ENCODE results near the gene ORAI2.
A peak's percentile ranks its signal among the peaks of the same experiment; 100 is the strongest.
"Not testable (repeated sequence)": the region's sequence is repeated elsewhere in the genome, so short reads cannot be mapped to it uniquely, and the experiment has no call there.

ORAI2 gene

DNA sequence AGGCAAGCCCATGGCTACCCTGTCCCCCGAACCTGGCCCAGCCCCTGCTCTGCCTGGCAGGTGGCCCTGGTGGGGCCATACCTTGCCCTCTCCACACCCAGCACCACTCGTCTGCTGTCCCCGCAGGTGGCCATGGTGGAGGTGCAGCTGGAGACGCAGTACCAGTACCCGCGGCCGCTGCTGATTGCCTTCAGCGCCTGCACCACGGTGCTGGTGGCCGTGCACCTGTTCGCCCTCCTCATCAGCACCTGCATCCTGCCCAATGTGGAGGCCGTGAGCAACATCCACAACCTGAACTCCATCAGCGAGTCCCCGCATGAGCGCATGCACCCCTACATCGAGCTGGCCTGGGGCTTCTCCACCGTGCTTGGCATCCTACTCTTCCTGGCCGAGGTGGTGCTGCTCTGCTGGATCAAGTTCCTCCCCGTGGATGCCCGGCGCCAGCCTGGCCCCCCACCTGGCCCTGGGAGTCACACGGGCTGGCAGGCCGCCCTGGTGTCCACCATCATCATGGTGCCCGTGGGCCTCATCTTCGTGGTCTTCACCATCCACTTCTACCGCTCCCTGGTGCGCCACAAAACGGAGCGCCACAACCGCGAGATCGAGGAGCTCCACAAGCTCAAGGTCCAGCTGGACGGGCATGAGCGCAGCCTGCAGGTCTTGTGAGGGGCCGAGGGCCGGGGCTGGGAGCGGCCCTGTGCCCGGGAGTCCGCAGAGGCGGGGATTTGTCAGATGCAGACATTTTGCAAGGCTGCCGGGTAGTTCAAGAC, 13.2 kb downstream of the ORAI2 start:
- no peak for DNase-seq (ENCODE audit: low read depth in 3 of 3)

DNA sequence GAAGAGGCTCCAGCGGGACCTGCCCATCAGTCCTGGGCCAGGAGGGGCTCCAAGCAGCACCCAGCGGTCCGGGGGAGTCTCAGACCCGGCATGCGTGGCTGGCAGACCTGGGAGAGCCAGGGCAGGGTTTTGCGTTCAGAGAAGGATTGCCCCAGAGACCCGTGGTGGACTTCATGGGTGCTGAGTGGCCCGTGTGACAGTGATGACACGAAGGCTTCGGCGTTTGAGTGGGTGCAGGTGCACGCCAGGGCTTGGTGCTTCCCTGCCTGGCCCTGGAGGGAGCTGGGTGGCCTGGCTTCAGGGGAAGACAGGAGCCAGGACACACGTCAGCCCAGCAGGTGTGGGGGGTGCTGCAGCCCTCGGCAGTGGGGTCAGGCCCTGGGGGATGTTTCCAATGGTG, 13.9 kb downstream of the ORAI2 start:
- no peak for DNase-seq (ENCODE audit: low read depth in 3 of 3)

DNA sequence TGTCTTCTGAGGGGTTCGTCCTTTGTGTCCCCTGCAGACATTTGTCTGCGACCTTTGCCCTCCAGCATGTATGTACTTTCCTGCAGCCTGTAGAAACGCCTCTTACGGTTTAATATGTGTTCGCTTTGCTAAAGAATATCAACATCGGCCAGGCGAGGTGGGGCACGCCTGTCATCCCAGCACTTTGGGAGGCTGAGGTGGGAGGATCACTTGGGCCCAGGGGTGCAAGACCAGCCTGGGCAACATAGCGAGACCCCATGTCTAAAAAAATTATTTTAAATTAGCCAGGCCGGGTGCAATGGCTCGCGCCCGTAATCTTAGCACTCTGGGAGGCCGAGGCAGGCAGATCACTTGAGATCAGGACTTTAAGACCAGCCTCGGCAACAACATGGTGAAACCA, 15.8 kb downstream of the ORAI2 start:
- DNase-seq (ENCODE audit: low read depth in 3 of 3), result no peak

GRCh38 chr7:102450242-102450641, 16.9 kb downstream of the ORAI2 start:
- peak in 2 of 3 experiments; percentile 29 to 34 for DNase-seq (ENCODE audit: low read depth in 3 of 3)

- DNase-seq (ENCODE audit: low read depth in 3 of 3), result no peak
These were observed 18.1 kb downstream of the ORAI2 start for GRCh38 chr7:102451371-102452054.

- no peak for DNase-seq (ENCODE audit: low read depth in 3 of 3)
These were observed 19.1 kb downstream of the ORAI2 start for GRCh38 chr7:102452451-102452850.

GRCh38 chr7:102453319-102453718, 19.9 kb downstream of the ORAI2 start:
- DNase-seq (ENCODE audit: low read depth in 3 of 3), result no peak

- DNase-seq (ENCODE audit: low read depth in 3 of 3), result no peak
These were observed 21.1 kb downstream of the ORAI2 start for GRCh38 chr7:102454468-102454867.

DNA sequence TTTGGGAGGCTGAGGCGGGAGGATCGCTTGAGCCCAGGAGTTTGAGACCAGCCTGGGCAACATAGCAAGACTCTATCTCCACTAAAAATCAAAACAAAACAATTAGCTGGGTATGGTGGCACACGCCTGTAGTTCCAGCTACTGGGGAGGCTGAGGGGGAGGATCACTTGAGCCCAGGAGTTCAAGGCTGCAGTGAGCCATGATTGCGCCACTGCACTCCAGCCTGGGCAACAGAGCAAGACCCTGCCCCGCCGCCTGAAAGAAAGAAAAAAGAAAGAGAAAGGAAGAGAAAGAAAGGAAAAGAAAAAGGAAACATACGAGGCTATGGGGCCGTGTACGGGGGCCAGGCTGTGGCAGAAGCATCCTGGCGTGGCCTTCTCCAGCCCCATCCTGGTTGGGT, 21.6 kb downstream of the ORAI2 start:
- not testable (repeated sequence) for DNase-seq (ENCODE audit: low read depth in 3 of 3)

- DNase-seq (ENCODE audit: low read depth in 3 of 3), result no peak
These were observed 22.2 kb downstream of the ORAI2 start for GRCh38 chr7:102455596-102455995.

- no peak for DNase-seq (ENCODE audit: low read depth in 3 of 3)
These were observed 23.0 kb downstream of the ORAI2 start for GRCh38 chr7:102456327-102456726.

- DNase-seq (ENCODE audit: low read depth in 3 of 3), result no peak
These were observed 24.1 kb downstream of the ORAI2 start for GRCh38 chr7:102457352-102457924.

DNA sequence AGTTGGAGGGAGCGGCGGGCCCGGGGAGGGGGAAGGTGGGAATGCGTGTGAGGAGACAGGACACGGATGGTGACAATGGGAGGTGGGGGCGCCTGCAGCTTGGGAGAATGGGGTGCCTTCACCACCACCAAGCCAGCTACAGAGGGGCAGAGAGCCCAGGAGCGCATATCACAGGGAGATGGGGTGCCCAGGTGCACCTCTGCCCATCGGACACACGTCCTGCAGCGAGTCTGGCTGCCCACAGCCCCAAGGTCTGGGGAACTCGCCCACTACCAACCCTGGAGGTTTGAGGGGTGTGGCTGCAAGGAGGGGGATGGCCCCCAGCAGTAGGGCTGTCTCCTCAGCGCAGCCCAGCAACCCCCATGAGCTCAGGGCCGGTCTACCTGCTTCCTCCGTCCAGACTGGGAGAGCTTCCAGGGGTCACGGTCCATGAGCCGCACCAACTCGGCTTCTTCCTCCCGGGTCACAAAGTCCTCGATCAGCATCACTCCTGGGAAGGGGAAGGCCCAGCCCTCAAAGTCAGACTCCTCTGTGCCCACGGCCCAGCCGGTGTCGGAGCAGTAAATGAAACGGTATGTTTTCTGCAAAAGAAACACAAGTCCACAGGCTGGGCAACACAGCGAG, 26.0 kb downstream of the ORAI2 start:
- no peak for DNase-seq (ENCODE audit: low read depth in 3 of 3)

GRCh38 chr7:102460467-102460866, 27.1 kb downstream of the ORAI2 start:
- DNase-seq (ENCODE audit: low read depth in 3 of 3), result no peak

DNA sequence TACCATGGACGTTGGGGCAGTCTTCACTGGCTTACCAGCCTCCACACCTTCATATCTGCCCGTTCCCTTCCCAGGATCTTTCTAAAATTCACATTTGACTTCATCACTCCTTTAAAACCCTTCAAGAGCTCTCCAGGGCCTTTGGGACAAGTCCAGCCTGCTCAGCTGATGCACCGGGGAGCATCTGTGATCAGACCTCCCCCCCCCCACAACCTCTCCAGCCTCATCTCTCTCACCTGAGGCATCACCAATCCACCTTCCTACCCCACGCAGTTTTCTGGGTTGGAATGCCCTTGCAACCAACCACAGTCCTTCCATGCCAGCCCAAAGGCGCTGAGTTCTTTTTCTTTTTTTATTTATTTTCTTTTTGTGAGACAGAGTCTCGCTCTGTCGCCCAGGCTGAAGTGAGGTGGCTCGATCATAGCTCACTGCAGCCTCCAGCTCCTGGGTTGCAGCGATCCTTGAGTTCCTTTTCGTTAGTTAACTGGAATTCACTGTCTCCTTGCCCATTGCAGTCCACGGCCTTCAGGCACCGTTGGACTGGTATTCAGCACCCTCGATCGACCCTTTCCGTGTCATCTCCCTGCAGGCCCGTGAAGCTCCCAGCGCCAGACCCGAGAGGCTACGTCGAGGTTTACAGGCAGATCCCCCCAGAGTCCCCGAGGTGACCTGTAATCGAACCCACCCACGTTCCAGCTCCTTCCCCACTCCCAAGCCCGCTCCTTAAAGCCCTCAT, 30.6 kb downstream of the ORAI2 start:
- no peak for DNase-seq (ENCODE audit: low read depth in 3 of 3)

GRCh38 chr7:102464577-102465280, 31.4 kb downstream of the ORAI2 start, which contains the start of the genes ALKBH4 and LRWD1:
Gene ALKBH4, minus strand, starts transcription at chr7:102464863. Its CDS starts 27 bp downstream, at chr7:102464836.
Gene LRWD1, plus strand, starts transcription at chr7:102464984. Its CDS starts 97 bp downstream, at chr7:102465081.
- peak; percentile 88 to 95 (median 89) for DNase-seq (ENCODE audit: low read depth in 3 of 3)

DNA sequence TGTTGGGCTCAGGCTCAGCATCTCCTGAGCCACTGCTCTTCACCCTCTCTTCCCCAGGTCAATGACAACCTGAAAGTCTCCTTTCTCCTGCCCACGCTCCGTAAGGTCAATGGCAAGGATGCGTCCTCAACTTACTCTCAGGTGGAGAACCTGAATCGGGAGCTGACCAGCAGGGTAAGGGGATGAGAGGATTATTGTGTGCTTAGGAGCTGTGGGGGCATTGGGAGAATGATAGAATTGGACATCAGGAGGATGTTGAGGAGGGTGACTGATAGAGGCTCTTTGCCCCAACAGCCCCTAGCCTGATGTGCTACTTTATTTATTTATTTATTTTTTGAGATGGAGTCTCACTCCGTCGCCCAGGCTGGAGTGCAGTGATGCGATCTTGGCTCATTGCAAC, 32.7 kb downstream of the ORAI2 start:
- no peak for DNase-seq (ENCODE audit: low read depth in 3 of 3)

DNA sequence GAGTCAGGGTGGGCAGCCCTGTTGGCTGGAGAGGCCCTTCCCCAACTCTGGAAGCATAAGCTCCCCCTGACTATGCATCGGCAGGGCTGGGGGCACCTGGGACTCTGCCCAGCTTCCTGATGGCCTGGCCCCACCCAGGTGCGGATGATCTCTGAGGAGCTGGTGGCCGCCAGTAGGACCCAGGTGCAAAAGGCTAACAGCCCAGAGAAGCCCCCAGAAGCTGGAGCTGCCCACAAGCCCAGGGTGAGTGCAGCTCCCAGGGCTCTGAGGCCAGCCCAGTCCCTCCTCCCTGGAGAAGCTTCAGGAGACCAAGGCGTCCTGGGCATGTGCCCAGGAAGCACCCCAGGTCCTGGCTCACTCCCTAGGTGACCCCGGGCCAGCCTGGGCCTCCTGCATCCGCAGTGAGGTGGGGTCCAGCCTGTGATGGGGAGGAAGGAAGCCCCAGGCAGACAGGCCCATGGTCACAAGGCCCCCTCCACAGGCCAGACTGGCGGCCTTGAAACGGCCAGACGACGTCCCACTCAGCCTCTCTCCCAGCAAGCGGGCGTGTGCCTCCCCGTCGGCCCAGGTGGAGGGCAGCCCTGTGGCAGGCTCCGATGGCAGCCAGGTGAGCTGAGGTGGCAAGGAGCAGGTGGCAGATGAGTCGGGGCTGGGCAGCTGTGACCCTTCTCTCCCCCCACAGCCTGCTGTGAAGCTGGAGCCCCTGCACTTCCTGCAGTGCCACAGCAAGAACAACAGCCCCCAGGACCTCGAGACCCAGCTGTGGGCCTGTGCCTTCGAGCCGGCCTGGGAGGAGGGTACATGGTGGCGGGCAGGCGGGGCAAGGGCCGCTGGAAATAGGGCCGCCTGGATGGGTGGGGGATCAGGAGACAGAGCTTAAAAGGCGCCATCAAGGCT, 34.5 kb downstream of the ORAI2 start:
- no peak for DNase-seq (ENCODE audit: low read depth in 3 of 3)

DNA sequence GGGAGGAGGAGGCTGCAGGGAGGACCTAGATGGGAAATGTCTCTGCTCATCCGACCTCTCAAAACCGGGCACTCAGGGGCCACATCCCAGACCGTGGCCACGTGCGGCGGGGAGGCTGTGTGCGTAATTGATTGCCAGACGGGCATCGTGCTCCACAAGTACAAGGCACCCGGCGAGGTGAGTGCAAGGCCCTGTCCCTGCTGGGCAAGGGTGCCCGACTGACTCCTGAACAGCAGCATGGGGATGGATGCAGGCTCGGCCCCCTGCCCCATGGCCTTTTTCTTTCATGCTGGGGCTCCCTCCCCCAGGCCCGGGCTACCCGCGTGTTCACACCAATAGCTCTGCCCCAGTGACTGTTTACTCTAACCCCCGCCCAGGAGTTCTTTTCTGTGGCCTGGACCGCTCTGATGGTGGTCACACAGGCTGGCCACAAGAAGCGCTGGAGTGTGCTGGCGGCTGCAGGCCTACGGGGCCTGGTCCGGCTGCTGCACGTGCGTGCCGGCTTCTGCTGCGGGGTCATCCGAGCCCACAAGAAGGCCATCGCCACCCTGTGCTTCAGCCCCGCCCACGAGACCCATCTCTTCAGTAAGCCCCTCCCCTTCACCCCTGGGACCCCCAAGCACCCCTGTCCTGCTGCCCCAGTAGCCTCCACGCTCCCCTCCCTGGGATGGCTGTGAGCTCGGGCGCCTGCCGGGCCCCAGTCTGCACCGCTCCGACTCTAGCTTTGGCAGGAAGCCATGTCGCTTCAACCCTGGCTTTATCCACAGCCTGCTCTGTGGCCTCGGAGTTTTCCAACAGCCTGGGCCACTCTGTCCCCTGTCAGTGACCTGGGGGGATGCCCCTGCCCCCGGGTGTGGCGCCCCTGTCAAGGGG, 35.3 kb downstream of the ORAI2 start:
- no peak for DNase-seq (ENCODE audit: low read depth in 3 of 3)

Data from stimulated activated CD4-positive, alpha-beta T cell treated with anti-CD3 and anti-CD28 coated beads, TNF-alpha, amount 100 ng/mL, for 4 hours (primary cell).